ENCODE measurements around the gene KRT86. TPM values are rescaled to one million over a fixed set of nuclear protein-coding genes. Genes with fewer than 3 reads are reported as not detected.

The KRT86 gene
- polyA plus RNA-seq, 1 donor, result not detected

GRCh38 chr12:52356762-52357580 is 82.5 kb downstream of the KRT86 start:
- no peak for DNase-seq

Other genes with a start within 250 kb of the KRT86 start
- gene NR4A1, start 223.2 kb upstream of the KRT86 start, polyA plus RNA-seq (ENCODE audit: insufficient read length), result 29.5 TPM
- gene ATG101, start 204.7 kb upstream of the KRT86 start, polyA plus RNA-seq (ENCODE audit: insufficient read length), result 23.4 TPM
- not detected for gene SMIM41, start 194.9 kb upstream of the KRT86 start, polyA plus RNA-seq (ENCODE audit: insufficient read length)
- gene KRT80, start 82.6 kb upstream of the KRT86 start, polyA plus RNA-seq (ENCODE audit: insufficient read length), result 0.80 TPM
- 56.5 TPM for gene KRT7, start 41.4 kb upstream of the KRT86 start, polyA plus RNA-seq (ENCODE audit: insufficient read length)
- gene KRT81, start 16.9 kb downstream of the KRT86 start, polyA plus RNA-seq (ENCODE audit: insufficient read length), result not detected
- not detected for gene KRT83, start 46.8 kb downstream of the KRT86 start, polyA plus RNA-seq (ENCODE audit: insufficient read length)
- not detected for gene KRT85, start 92.8 kb downstream of the KRT86 start, polyA plus RNA-seq (ENCODE audit: insufficient read length)
- gene KRT84, start 111.0 kb downstream of the KRT86 start, polyA plus RNA-seq (ENCODE audit: insufficient read length), result not detected
- not detected for gene KRT82, start 131.7 kb downstream of the KRT86 start, polyA plus RNA-seq (ENCODE audit: insufficient read length)
- not detected for gene KRT75, start 159.7 kb downstream of the KRT86 start, polyA plus RNA-seq (ENCODE audit: insufficient read length)
- not detected for gene KRT6B, start 177.5 kb downstream of the KRT86 start, polyA plus RNA-seq (ENCODE audit: insufficient read length)
- gene KRT6C, start 199.2 kb downstream of the KRT86 start, polyA plus RNA-seq (ENCODE audit: insufficient read length), result not detected
- not detected for gene KRT6A, start 218.6 kb downstream of the KRT86 start, polyA plus RNA-seq (ENCODE audit: insufficient read length)
- gene KRT5, start 245.7 kb downstream of the KRT86 start, polyA plus RNA-seq (ENCODE audit: insufficient read length), result 0.22 TPM